GM18873 (cell line): Measurements from ENCODE around the gene CDC42EP3.

Experiments
- ATAC-seq: cut with Tn5 transposase; IDR thresholded peaks from one replicate; pipeline ENCODE4 v1.9.1; 2021; ENCODE audit warnings: mild to moderate bottlenecking, moderate library complexity, moderate number of reproducible peaks; ENCODE audit not compliant: unreplicated experiment, low FRiP score

The CDC42EP3 gene

DNA sequence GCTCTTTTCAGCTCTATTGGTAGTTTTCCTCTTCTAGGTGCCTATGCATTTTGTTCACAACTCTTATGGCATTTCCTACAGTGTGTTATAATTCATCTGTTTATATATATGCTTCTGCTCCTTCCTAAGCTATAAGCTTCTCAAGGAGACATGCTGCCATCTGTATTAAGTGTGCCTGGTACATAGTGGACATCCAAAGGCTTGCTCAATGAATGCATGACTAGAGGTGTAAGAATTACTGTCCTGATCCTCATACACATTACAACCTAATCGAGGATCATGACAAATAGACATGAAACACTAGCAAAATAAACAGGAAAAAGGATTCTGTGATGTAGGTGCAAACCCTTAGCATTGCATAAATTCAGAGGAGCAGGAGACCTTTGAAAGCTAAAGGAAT lies 50.2 kb downstream of the CDC42EP3 start:
- no peak for ATAC-seq

GRCh38 chr2:37619959-37620300 lies 51.5 kb downstream of the CDC42EP3 start:
- no peak for ATAC-seq

DNA sequence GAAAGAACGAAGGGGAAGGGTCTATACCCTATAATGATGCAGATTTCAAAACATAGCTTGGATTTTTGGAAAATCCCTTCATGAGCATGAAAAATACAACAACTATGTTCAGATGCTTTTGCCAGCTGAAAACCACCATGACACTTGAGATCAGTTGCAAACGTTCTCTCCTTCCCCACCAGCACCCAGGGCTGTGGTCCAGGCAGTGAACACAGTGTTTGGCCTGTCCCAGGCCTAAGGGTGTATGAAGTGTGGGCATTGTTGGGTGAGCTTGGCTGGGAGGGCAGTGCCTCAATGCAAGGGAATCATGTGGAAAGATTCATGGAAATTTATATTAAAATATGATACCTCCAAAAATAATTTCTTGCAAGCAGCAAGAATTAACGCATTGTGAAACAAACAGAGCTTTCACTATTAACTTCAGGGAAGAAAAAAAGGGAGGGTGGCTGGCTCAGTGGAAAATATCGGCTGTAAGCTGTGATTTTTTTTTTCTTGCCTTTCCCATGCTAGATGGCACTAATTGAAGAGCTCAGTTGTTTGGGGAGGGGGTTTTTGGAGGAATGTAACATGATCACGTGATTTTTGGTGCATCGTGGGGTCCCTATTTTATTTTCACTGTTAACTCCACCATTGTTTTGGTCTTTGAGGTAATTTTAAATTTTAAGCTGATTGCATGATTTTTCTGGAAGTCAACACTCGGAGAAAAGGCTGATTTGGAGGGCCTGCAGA lies 52.0 kb downstream of the CDC42EP3 start:
- ATAC-seq = no peak

GRCh38 chr2:37618326-37618725 lies 53.1 kb downstream of the CDC42EP3 start:
- ATAC-seq = no peak

GRCh38 chr2:37617119-37617892 lies 54.1 kb downstream of the CDC42EP3 start:
- no peak for ATAC-seq

DNA sequence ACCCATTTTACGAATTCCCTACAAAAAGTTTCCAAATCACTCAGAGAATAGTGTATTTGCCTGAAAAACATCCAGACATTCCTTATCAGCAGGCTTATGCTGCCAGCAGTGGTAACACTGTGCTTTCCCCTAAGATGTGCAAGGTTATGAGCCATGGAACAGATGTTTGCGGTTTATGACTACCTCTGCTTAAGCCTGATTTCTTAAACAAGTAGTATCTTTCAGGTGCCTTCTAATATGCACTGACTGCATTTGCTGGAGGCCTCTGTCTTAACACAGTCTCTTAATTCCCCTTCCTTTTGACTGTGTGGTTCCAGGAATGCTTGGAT lies 54.8 kb downstream of the CDC42EP3 start:
- ATAC-seq = no peak

- peak; percentile 56 for ATAC-seq
These were observed 55.4 kb downstream of the CDC42EP3 start for GRCh38 chr2:37615804-37616676.

DNA sequence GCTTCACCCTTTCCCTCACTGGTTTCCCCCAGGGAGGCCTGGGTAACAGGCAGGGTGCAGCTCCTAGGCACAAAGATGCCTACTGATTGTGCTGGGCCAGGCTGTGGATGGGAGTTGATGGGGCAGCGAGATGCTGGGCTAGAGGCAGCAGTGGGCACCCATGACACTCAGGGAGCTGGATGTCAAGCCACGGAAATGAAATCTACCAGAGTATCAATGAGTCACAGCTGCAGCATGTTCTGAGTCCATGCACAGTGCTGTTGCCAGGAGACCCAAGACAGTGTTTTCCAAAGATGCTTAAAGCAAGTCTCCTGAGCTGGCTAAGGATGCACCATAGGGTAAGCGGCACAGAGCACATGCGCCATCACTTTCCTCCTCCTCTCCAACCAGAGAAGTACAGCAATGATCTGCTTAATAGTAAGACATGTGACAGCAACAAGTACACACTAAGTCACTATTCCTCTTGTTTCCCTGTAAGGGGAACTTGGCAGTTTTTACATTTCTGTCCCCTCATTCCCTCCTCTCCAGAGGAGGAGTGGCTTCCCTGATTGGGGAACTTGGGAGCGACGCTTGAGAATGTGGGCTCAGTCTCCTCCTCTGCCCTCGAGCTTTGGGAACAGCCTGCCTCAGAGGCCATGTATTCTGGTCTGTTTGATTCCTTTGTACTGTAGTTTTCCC lies 57.2 kb downstream of the CDC42EP3 start:
- no peak for ATAC-seq

DNA sequence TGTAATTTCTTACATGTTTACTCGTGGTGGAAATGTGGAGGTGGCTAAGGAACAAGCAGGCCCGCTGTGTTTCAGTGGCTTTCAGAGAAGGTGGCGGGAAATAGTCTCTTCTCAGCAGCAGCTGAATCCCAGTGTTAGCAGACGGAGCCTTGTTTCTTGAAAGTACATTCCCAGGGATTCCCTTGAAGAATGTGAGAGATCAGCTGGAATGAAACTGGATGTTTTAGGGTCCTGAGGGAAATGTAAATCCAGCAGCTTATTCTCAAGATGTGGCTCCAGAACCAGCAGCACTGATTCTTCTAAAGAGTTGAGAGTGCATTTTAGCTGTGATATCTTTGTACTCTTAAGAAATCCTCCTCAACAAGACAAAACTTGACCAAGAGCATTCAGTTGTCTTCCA lies 59.1 kb downstream of the CDC42EP3 start:
- no peak for ATAC-seq

DNA sequence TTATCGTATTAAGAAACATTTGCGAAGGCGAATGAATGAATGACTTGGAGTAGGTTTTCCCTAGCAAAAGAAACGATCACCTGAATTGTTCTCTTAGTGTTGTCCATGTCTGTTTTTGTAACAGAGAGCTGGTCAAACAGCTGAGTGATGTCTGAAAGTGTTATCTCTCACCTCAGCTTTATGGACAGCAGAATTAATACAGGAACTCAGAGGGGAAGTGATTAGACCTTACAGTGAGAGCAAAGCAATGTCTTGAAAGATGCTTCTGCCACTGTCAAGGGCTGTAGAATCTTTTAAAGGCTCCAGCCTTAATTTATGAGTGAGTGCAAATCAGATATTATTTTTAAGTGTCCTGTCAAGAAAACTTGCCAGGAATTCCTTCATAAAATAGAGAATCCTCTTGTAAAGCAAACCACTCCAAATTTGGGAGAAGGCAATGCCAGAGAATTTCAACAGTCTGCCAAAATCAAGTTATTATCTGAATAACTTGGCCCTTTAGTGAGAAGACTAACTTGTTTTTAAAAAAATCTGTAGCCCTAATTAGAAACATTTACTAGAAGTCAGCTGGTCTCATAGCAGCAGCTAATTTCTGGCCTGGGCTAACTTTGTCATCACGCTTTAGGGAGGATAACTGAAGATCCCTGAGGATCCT lies 60.7 kb downstream of the CDC42EP3 start:
- ATAC-seq = no peak

GRCh38 chr2:37609782-37610181 lies 61.7 kb downstream of the CDC42EP3 start:
- ATAC-seq = no peak

DNA sequence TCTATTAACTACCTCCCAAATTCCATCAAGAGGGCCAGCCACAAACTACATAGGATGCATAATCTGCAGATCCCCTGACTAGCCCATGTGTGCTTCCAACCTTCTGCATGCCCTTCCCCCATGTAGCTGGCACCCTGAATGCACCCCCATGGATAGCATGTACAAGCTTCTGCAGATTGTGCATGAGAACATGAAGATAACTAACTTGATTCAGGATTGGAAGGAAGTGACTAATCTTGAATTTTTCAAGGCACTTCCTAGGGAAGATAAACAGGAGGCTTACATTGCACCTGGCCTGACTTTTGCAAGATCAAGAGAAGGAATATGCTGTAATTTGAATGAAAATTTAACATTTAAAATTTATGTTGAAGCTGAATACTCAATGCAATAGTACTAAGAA lies 66.7 kb downstream of the CDC42EP3 start:
- no peak for ATAC-seq

- no peak for ATAC-seq
These were observed 68.7 kb downstream of the CDC42EP3 start for GRCh38 chr2:37602702-37603101.

GRCh38 chr2:37602040-37602439 lies 69.4 kb downstream of the CDC42EP3 start:
- no peak for ATAC-seq

GRCh38 chr2:37601569-37601968 lies 69.9 kb downstream of the CDC42EP3 start:
- no peak for ATAC-seq

DNA sequence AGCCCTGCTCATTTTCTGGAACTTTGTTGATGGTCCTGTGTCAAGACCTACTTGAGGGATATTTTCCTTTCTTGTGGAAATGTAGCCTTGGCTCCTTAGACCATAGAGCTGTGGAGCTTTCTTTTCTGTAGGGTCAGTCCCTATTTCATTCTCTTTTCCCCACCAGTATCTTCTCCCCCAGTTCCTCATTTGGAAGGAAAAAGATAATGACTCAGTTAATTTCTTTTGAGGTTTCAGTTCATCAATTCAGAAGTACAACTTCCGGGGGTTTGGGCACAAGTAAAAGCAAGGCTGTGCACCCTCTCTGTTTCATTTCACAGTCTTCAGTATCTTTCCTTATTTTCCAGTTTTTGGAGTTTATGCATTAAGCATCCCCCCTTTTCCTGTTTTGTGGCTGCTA lies 70.7 kb downstream of the CDC42EP3 start:
- no peak for ATAC-seq

DNA sequence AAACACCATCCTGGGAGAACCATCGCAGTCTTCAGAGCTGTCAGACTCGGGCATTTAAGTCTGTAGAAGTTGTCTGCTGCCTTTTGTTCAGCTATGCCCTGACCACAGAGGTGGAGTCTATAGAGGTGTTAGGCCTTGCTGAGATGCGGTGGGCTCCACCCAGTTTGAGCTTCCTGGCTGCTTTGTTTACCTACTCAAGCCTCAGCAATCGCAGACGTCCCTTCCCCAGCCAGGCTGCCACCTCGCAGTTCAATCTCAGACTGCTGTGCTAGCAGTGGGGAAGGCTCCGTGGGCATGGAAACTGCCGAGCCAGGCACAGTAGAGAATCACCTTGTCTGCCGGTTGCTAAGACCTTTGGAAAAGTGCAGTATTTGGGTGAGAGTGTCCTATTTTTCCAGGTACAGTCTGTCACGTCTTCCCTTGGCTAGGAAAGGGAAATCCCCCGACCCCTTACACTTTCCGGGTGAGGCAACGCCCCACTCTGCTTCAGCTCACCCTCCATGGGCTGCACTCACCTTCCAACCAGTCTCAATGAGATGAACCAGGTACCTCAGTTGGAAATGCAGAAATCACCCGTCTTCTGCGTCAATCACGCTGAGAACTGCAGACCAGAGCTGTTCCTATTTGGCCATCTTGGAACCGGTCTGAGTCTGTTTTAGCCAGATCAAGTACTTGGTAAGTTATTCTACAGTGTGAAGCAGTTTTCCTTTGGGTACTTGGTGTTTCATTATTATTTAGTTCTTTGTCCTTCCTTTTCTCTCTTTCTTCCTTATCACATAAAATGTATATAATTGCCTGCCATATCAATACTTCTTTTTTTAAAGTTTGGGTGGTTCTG lies 71.5 kb downstream of the CDC42EP3 start:
- ATAC-seq = no peak

GRCh38 chr2:37593694-37594093 lies 77.7 kb downstream of the CDC42EP3 start:
- ATAC-seq = no peak

- ATAC-seq = no peak
These were observed 78.4 kb downstream of the CDC42EP3 start for GRCh38 chr2:37593024-37593423.
